GM12865 (cell line): ENCODE measurements around the gene HSBP1L1.

Experiments
- DNase-seq: peaks from one replicate; pipeline ENCODE4 v3.0.0; 2010; ENCODE audit warnings: low read depth
- H3K4me3 ChIP-seq: 2 replicates; pipeline ENCODE4 v1.5.1; 2011; ENCODE audit warnings: mild to moderate bottlenecking, low read depth, low read length, control low read depth
- CTCF ChIP-seq: IDR thresholded peaks from 2 replicates; pipeline ENCODE4 v1.5.1; 2011; ENCODE audit warnings: low read length, control low read depth, low read depth, inconsistent platforms; ENCODE audit not compliant: insufficient read depth; ENCODE audit errors: missing control alignments

HSBP1L1 gene

GRCh38 chr18:79962835-79963657, 1.4 kb upstream of the HSBP1L1 start:
- H3K4me3 ChIP-seq = peak overlapping the region; percentile 57
- peak; percentile 56 for TF ChIP-seq CTCF

GRCh38 chr18:79963658-79964329, 649 bp upstream of the HSBP1L1 start:
- no peak for TF ChIP-seq CTCF
- peak overlapping the region; percentile 57 for H3K4me3 ChIP-seq

More at GRCh38 chr18:79962835-79963657, 1.4 kb upstream of the HSBP1L1 start:
- DNase-seq = peak; percentile 88

GRCh38 chr18:79965119-79965902, 868 bp downstream of the HSBP1L1 start:
- H3K4me3 ChIP-seq = peak overlapping the region; percentile 57
- peak; percentile 57 for DNase-seq
- TF ChIP-seq CTCF = no peak

More at GRCh38 chr18:79963658-79964329, 649 bp upstream of the HSBP1L1 start:
- DNase-seq = no peak

GRCh38 chr18:79970419-79971133, 6.1 kb downstream of the HSBP1L1 start:
- no peak overlapping the region for H3K4me3 ChIP-seq
- no peak for TF ChIP-seq CTCF
- DNase-seq = no peak

GRCh38 chr18:79971211-79971952, 6.9 kb downstream of the HSBP1L1 start:
- TF ChIP-seq CTCF = no peak
- no peak for DNase-seq
- no peak overlapping the region for H3K4me3 ChIP-seq

- no peak for DNase-seq
- TF ChIP-seq CTCF = no peak
- H3K4me3 ChIP-seq = no peak overlapping the region
Measured at GRCh38 chr18:79971986-79972385, 7.5 kb downstream of the HSBP1L1 start.
